DMS153 (cell line): ENCODE data around the gene DEFB110.
A peak's percentile ranks its signal among the peaks of the same experiment; 100 is the strongest.

Experiments used
- DNase-seq: peaks from one replicate; lab custom pipeline; 2025; lab: John Stamatoyannopoulos, UW

Gene DEFB110

DNA sequence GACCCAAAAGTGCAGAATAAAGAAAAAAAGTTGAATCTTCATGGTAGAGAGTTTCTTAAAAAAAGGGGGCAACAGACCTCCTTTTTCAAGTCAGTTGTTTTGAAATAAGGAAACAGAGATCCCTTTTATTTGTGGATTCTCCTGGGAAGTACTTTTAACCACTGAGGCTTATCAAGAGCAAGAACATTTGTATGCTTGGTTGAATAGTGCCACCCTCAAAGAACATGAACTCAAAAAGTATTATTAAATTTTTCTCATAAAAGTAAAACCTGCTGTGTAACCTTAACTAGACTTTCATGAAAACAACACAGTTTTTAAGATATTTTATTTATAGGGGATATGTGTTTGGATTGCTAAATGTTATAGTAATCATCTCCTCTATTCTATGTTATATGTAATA lies at the start of gene DEFB110:
Gene DEFB110, minus strand, starts transcription at position 101 of the 400 bp plus-strand sequence. Its CDS starts 59 bp downstream, at position 42.
- DNase-seq, result no peak

DNA sequence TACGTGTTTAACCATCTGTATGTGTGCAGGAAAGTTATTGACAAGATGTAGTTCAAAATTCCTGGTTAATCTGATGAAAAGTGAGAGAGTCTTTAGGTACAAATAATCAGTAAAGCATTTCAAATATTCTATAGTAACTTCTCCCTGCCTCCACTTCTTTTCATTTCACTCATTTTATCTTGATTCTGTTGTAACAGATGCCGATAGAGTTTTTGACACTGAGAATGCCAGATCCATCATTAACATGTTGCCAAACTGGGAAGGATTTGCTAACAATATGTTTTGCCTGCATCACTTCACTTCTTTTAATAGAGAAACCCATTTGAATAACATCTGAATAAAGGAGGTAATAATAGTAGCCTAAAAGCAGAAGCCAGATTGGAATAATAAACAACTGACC lies 48.3 kb upstream of the DEFB110 start:
- no peak for DNase-seq

DNA sequence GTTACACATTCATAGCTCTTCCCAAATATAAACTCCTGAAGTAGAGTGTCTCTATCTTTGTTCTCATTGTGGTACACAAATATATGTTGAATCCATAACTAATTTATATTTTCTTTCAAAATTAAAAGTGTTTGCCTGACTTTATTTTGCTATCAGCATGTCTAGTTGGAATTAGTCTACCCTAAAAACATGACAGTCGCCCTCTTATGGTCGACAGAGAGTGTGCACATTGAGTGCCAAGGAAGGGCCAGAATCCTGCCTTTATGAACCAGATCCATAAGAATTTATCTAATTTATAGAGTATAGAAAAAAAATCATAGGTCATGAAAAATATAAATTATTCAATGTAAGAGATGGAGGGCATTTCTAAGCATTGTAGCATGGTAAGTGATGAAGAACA lies 40.3 kb upstream of the DEFB110 start:
- DNase-seq, result no peak

DNA sequence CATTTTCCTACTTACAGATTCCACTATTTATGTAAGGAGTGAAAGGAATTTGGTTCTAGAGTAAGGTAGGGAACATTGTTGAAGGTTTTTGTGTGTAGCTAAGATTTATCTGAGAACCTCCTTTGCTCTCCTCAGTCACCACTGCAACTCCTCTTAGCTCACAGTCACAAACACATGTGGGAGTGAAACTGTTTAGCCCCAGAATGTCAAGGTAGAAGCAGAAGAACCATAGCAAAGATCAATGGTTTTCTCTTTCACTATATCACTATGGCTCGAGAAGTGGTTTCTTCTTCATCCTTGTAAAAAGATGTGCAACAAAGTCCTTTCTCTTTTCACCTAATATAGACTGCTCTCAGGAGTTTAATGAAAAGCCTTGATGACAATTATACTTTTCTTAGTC lies 34.4 kb upstream of the DEFB110 start:
- no peak for DNase-seq

DNA sequence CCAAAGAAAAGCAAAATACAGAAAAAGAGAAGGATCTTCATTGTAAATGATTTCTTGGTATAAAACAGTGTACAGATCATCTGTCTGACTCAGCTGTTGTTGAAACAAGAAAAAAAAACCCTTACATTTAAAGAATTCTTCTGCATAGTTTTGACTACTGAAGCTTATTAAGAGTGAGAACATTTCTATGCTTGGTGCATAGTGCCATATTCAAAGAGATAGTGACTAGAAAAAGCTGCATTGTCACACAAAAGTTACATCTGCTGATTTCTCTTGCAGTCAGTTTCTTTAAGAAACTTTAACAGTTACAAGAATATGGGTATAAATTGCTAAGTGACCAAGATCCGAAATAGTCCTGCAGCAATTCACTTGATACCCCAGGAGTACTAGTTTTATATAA lies 28.0 kb upstream of the DEFB110 start, which contains the start of gene DEFB112:
Gene DEFB112, minus strand, starts transcription at position 101 of the 400 bp plus-strand sequence. Its CDS starts 60 bp downstream, at position 41.
- no peak for DNase-seq

DNA sequence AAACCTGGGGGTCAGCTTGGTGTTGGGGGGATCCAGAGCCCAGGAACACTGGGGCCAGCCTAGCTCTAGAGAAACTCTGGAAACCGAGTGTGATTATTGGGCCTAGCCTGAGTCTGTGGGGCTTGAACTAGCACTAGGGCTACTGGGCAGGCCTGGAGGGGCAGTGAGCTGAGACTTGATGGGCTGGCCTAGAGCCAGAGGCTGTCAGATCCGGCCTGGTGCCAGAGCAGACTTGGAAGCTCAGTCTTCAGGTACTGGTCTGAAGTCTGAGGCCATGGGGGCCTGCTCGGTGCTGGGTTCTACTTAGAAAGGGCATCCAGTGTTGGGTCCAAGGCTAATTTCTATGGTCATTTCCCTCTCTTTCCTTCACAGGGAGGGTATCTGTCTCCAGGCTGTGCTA lies 25.2 kb upstream of the DEFB110 start:
- DNase-seq, result no peak

DNA sequence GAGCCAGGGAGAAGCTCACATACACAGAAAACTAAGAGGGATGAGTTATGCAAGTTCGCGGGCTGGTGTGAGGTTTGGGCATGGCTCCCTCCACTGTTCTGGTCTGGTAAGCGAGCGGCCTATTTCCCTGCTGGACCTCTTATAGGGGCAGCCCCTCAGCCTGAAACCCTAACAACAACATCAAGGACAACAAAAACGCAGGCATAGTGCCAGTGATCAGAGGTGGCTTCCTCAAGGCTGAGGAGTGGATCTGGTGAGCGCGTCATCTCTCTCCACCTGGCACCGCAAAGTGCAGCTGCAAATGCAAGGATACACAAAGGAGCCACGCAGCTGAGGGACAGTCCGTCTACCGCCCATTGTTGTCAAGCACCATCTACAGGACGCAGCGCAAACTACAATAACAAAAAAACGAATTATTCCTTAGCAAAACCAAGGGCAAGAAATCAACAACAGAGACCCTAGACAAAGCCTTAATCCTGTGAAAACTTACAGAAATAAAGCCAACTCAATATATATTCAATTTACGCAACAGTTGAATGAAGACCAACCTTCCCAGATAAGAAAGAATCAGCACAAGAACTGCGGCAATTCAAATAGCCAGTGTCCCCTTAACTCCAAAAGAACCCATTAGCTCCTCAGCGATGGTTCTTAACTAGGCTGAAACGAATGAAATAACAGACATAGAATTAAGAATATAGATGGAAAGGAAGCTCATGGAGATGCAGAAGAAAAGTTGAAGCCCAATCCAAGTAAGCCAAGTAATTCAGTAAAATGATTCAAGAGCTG lies 9.2 kb upstream of the DEFB110 start:
- peak; percentile 28 for DNase-seq

DNA sequence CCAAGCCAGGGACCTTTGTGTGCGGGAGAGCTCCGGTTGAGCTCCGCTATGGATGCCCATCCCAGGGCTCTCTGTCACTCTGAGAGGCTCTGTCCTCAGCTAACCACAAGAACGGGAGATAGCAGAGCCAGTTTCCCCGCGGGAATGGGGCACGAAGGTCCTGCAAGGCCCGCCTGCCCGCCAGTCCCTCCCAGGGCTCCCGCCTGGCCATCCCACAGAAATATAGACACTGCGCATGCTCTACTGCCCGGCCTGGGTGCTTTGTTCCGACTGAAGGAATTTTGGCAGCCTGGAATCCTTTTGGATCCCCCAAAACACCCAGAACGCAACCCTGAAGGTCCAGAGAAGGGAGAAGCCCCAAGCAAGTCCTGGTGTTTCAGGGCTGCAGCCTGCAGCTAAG lies 8.6 kb upstream of the DEFB110 start:
- no peak for DNase-seq

DNA sequence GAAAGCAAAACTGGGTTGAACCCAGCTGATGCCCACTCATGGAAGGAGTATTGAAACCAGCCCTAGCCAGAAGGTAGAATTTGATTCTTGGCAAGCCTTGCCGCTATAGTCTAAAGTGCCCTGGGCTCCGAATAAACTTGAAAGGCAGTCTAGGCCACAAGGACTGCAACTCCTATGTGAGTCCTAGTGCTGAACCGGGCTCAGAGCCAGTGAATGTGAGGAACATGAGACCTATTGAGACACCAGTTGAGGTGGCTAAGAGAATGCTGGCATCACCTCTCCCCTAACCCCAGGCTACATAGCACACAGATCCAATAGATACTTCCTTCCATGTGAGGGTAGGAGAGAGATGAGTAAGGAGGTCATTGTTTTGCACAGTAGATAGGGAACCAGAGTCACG lies 3.5 kb upstream of the DEFB110 start:
- DNase-seq, result no peak

DNA sequence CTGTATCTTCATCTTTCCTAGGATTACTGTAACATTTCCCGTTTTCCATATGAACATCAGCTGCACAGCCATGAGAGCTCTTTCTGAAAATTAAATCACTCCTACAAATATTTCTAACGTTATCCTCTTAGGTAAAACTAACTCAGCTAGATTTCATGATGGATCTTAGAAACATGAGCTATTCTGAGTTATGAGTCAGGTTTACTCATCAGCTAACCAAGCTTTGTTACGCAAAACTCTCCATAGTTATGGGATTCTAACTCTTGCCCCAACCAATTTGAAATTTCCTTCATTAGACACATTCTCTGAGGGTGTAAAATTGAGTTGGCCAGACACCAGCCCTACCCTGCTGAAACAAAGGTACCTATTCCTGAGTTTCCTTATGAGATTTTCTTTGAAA lies 14.0 kb downstream of the DEFB110 start:
- no peak for DNase-seq

DNA sequence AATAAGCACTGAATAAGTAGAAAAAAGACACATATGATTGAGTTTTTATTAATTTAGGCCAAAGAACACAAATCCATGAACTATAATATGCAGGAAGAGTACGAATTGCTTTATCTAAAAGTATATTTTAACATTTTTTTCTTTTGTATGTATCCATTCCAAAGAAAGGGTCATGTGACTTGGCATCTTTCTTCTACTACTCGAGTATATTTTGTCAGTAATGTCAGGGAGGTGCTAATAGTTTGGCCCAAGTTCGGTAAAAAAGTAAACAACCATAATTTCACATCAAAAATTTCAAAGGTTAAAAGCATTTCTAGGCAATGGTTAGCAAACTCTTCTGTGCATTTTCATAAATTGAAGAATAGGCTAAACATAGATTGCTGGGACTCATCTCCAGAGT lies 18.7 kb downstream of the DEFB110 start:
- no peak for DNase-seq

DNA sequence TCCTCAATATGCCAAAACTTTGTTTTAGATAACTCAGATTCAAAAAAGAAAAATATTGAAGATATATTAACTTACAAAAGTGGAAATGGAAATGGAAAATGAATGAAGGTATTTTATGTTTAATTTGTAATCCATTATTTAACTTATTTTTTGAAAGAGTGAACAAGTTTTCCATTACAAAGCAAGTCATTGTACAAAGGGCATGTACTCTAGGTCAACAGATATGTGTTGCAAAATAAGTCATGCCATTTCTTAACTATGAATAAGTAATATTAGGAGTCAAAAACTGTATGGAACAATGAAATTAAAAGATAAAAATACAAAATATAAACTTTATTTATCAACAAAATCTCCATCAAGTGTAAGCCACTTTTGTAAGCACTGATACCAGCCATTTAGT lies 26.5 kb downstream of the DEFB110 start:
- DNase-seq, result no peak

DNA sequence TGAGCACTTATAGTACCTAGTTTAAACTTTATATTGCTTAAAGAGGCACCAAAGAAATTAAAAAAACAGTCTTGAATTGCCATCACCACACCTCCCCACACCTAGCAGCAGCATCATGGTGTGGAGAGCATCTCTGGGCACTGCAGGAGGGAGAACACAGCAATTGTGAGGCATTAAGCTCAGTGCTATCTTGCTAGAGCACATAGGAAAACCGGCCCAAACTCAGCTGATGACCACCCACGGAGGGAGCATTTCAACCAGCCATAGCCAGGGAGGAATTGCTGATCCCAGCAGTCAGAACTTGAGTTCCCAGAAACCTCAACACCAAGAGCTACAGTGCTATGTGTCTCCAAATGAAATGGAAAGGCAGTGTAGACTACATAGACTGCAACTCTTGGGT lies 32.9 kb downstream of the DEFB110 start:
- DNase-seq, result no peak

DNA sequence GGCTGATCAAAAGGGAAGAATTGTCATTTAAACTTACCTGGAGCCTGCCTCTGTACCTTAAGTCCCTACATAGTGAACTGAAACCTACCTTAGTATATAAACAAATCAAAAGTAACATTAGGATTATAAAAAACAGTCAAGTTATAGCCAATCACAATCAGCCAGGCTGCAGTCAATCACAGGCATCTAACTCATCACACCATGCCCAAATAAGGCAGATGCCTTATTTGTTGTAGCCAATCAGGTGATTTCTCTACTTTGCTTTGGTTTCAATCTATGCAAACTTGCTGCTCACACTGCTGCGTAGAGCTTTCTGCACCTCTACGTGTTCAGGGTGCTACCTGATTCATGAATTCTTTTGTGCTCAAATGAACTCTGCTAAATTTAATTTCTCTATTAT lies 34.0 kb downstream of the DEFB110 start:
- DNase-seq, result no peak

DNA sequence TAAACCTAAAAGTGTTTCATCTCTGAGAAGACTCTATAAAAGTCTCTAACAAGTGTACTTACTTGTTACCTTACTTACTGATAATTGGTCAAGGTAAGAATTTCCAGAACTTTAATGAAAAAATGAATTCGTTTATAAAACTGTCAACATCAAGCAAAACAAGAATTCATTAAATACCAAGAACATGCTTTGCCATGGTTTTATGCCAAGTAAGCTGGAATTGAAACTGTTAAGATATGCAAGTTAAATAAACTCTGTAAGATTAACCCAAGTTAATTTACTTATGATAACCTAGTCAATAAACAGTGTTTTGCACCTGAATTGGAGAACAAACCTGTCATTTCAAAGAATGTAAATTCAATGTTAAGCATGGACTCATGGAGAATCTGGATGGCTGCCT lies 35.2 kb downstream of the DEFB110 start:
- DNase-seq, result no peak

DNA sequence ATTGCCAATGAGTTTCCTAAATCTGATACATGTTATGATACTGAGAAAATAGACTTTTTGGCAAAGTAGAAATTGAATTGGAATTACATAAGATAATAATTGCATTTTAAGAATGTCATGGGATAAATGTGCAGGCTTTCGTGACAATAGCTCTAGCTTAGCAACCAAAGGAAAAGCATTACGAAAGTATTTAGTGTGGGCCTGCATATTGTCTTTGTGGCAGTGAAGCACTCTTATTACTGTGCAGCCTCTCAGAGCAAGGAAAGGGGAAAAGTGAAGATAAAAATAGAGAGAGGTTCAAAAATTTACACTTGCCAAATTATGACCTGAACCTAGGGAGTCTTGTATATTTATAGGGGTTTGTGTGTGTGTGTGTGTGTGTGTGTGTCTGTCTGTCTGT lies 39.7 kb downstream of the DEFB110 start:
- no peak for DNase-seq

DNA sequence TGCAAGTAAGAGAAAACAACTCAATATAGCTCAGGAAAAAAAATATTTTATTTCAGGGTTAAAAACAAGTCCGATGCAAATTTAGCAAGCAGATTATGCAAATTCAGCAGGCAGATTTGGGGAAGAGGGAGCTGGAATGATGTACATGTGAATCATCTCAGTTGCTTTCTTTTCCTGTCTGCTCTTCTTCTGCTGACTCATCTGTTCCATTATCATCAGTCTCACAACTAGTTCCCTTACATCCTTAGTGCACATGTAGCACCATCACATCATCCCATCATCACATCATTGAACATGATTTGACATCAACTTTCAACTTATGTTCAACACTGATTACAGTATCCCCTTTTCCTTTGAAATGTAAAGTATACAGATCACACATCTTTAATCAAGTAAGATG lies 40.9 kb downstream of the DEFB110 start:
- no peak for DNase-seq

DNA sequence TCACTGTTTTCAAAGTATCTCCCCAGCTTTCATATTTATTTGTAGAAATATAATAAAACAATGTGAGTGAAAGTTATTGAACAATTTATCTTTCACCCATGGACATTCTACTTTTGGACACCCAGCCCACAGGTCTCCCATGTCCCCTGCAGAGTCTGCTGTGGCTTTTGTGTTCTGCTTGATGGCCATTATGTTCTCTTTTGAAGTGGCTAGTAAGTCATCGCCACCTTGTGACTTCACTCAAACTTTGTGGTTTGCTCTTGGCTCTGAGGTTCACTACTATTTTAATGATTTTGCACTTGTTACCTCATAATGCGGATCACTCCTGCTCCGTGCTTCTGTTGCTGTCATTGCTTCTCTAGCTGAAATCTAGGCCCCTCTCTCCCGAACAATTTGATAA lies 42.2 kb downstream of the DEFB110 start:
- DNase-seq, result no peak

DNA sequence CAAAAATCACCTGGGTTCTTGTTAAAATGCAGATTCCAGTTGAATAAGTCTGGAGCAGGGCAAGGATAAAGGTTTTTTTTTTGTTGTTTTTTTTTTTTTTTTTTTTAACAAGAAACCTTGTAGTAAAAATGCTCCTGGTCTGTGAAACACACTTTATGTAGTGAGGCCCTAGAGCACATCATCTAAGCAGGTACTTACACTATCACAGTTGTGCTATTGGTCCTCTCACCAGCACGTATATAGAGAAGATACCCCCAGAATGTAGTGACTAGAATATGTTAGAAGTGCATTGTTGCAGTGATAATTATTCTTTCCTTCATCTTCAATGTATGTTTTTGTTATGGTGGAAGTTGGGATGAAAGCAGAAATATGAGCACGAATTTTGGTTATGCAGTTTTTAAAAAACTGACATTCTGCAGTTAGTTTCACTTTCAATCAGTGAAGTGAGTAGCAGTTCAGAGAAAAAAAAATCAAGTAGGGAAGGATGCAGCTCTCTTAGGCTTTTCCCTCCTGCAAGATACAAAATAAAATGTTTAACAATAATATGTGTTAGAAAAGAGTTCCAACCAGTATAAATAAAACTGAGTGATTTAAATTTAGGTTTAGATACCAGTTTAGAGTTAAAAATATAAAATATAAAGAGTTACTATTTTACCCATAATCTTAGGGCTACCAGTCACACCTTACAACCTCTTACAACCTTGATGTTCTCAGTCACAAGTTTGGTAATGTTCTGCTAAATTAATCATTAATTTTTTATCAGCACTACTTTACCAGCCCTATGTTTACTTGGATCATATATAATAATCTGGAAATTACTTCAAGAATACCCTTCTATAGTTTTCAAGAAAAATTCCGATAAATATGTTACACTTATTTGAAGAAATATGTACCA lies 43.2 kb downstream of the DEFB110 start:
- no peak for DNase-seq

DNA sequence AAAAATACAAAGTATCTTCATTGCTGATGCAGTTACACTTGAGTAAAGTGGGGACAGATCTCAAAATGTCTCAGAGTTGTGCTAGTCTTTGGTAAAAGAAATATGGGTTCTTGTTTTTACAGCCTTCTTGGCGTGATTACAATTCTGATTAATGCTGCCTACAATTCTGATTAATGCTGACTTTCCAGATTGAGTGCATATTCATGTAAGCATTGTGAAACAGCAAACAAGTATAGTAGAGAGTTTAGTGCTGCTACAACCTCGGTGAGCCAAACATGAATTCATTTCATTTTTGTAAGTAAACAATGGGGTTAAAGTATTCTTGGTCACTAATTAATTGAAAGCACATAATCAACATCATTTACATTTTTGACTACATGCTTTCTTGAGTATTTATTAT lies 52.2 kb downstream of the DEFB110 start, which contains the start of gene DEFB113:
Gene DEFB113, minus strand, starts transcription at position 21 of the 400 bp plus-strand sequence. Its CDS starts 0 bp downstream, at position 21.
- DNase-seq, result no peak
